SK-N-SH (cell line): ENCODE measurements around the gene GRM8. TPM values are rescaled to one million over a fixed set of nuclear protein-coding genes. Genes with fewer than 3 reads are reported as not detected.
A peak's percentile ranks its signal among the peaks of the same experiment; 100 is the strongest.

Experiments used
- CTCF ChIA-PET: fragments of 300-600, 350-600 bp; formaldehyde crosslinking; extraction: SDS; loops from one replicate; lab custom pipeline; 2021; lab: Yijun Ruan, JAX
- POLR2A ChIA-PET: fragments of 350-600 bp; sonication (Branson Sonifier 250); formaldehyde crosslinking; extraction: SDS; loops from one replicate; lab custom pipeline; 2020; ENCODE audit warnings: antibody characterized with exemption, inconsistent platforms; lab: Yijun Ruan, JAX
- DNase-seq: peaks from one replicate; pipeline ENCODE4 v3.0.0; 2012
- H2AFZ ChIP-seq: fragments of 200-600 bp; sonication (generic); 2 replicates; pipeline ENCODE4 v1.8.1; 2016; ENCODE audit warnings: antibody characterized with exemption, mild to moderate bottlenecking, low read depth
- H3F3A ChIP-seq: fragments of 200-600 bp; sonication (generic); replicated peaks from 2 replicates; pipeline ENCODE3; 2016; ENCODE audit warnings: antibody characterized with exemption, mild to moderate bottlenecking; ENCODE audit not compliant: insufficient read depth
- H3K27ac ChIP-seq, 2 experiments: fragments of 200-500 bp in 1 of 2; fragments of 200-600 bp in 1 of 2; sonication (Bioruptor generic) in 1 of 2; sonication (generic), shearing (Covaris generic) in 1 of 2; 2 replicates each; pipeline versions ENCODE4 v1.5.1 to v1.6.1; 2014 to 2016; ENCODE audit warnings: low read depth in 2 of 2, inconsistent platforms in 1 of 2, low read length in 1 of 2, mild to moderate bottlenecking in 1 of 2, mixed read lengths in 1 of 2
- H3K27me3 ChIP-seq: fragments of 200-600 bp; sonication (generic), shearing (Covaris generic); 2 replicates; pipeline ENCODE4 v1.6.1; 2016; ENCODE audit warnings: mixed run types; ENCODE audit not compliant: insufficient read depth
- H3K36me3 ChIP-seq, 2 experiments: fragments of 200-500 bp in 1 of 2; fragments of 200-600 bp in 1 of 2; sonication (Bioruptor generic) in 1 of 2; sonication (generic) in 1 of 2; replicated peaks in 1 of 2; 2 replicates each; pipeline versions ENCODE3 to v1.5.1; 2014 to 2016; ENCODE audit warnings: low read length in 1 of 2, mild to moderate bottlenecking in 1 of 2; ENCODE audit not compliant: insufficient read depth in 2 of 2, control insufficient read depth in 1 of 2
- H3K4me1 ChIP-seq, 2 experiments: fragments of 200-500 bp in 1 of 2; fragments of 200-600 bp in 1 of 2; sonication (Bioruptor generic) in 1 of 2; sonication (generic), shearing (Covaris generic) in 1 of 2; 2 replicates each; pipeline versions ENCODE4 v1.5.1 to v1.6.1; 2014 to 2016; ENCODE audit warnings: low read depth in 1 of 2, low read length in 1 of 2, mixed run types in 1 of 2; ENCODE audit not compliant: insufficient read depth in 2 of 2, control insufficient read depth in 1 of 2
- H3K4me2 ChIP-seq: fragments of 200-600 bp; sonication (generic), shearing (Covaris generic); 2 replicates; pipeline ENCODE4 v1.6.1; 2017; ENCODE audit warnings: mixed run types
- H3K4me3 ChIP-seq, 2 experiments: fragments of 200-500 bp in 1 of 2; fragments of 200-600 bp in 1 of 2; sonication (Bioruptor generic) in 1 of 2; sonication (generic), shearing (Covaris generic) in 1 of 2; 2 replicates each; pipeline versions ENCODE4 v1.5.1 to v1.8.1; 2014 to 2016; ENCODE audit warnings: low read depth in 2 of 2, inconsistent platforms in 1 of 2, low read length in 1 of 2, mild to moderate bottlenecking in 1 of 2, mixed read lengths in 1 of 2, moderate library complexity in 1 of 2
- H3K79me2 ChIP-seq: fragments of 200-600 bp; sonication (generic); 2 replicates; pipeline ENCODE4 v1.8.1; 2017; ENCODE audit warnings: mild to moderate bottlenecking; ENCODE audit not compliant: insufficient read depth
- H3K9ac ChIP-seq: fragments of 200-600 bp; sonication (generic); 2 replicates; pipeline ENCODE4 v1.6.1; 2017; ENCODE audit warnings: mixed run types
- H3K9me2 ChIP-seq: fragments of 200-600 bp; sonication (generic); 2 replicates; pipeline ENCODE4 v1.6.1; 2017; ENCODE audit warnings: mixed run types
- H3K9me3 ChIP-seq: fragments of 200-600 bp; sonication (generic); 2 replicates; pipeline ENCODE4 v1.6.1; 2017; ENCODE audit warnings: mixed run types, mild to moderate bottlenecking, moderate library complexity
- H4K20me1 ChIP-seq: fragments of 200-600 bp; sonication (generic); 2 replicates; pipeline ENCODE4 v1.6.1; 2017; ENCODE audit warnings: mild to moderate bottlenecking, mixed run types; ENCODE audit not compliant: insufficient read depth
- CHD2 ChIP-seq: fragments of 150-350 bp; IDR thresholded peaks from 2 replicates; pipeline ENCODE4 v1.6.1; 2018; ENCODE audit warnings: low read length; ENCODE audit not compliant: partially characterized antibody
- CTCF ChIP-seq: fragments of 200-600 bp; sonication (generic); IDR thresholded peaks from 2 replicates; pipeline ENCODE4 v1.6.1; 2017; ENCODE audit warnings: antibody characterized with exemption, mild to moderate bottlenecking, moderate library complexity
- FOSL2 ChIP-seq: IDR thresholded peaks from 2 replicates; pipeline ENCODE4 v1.4.0; 2012; ENCODE audit warnings: low read depth, mild to moderate bottlenecking, moderate library complexity, borderline replicate concordance
- FOXJ3 ChIP-seq: sonication (generic); formaldehyde crosslinking; IDR thresholded peaks from 2 replicates; pipeline ENCODE4 v1.5.1; 2020; ENCODE audit warnings: mild to moderate bottlenecking, missing genetic modification reagents
- FOXM1 ChIP-seq: IDR thresholded peaks from 2 replicates; pipeline ENCODE4 v1.4.0; 2012; ENCODE audit warnings: low read depth, mild to moderate bottlenecking
- GABPA ChIP-seq: IDR thresholded peaks from 2 replicates; pipeline ENCODE4 v1.4.0; 2012; ENCODE audit warnings: low read depth, mild to moderate bottlenecking
- GATA2 ChIP-seq: sonication (generic); formaldehyde crosslinking; IDR thresholded peaks from 2 replicates; pipeline ENCODE4 v1.5.0; 2020; ENCODE audit warnings: mild to moderate bottlenecking, missing genetic modification reagents
- JUND ChIP-seq: IDR thresholded peaks from 2 replicates; pipeline ENCODE4 v1.4.0; 2012
- MAX ChIP-seq: IDR thresholded peaks from 2 replicates; pipeline ENCODE4 v1.4.0; 2012; ENCODE audit warnings: low read depth
- MEF2A ChIP-seq: IDR thresholded peaks from 2 replicates; pipeline ENCODE4 v1.4.0; 2012; ENCODE audit warnings: low read depth, borderline replicate concordance
- MXI1 ChIP-seq: IDR thresholded peaks from 2 replicates; pipeline ENCODE4 v1.6.1; 2012; ENCODE audit warnings: mild to moderate bottlenecking, low read depth, low read length, improper control_type of control experiment
- NFIC ChIP-seq: IDR thresholded peaks from 2 replicates; pipeline ENCODE4 v1.4.0; 2012; ENCODE audit warnings: borderline replicate concordance
- NRF1 ChIP-seq: IDR thresholded peaks from 2 replicates; pipeline ENCODE4 v1.6.1; 2012; ENCODE audit warnings: low read depth, mild to moderate bottlenecking, low read length
- PBX3 ChIP-seq: IDR thresholded peaks from 2 replicates; pipeline ENCODE4; 2012
- POLR2AphosphoS5 ChIP-seq: IDR thresholded peaks from 2 replicates; pipeline ENCODE4 v1.6.1; 2012; ENCODE audit warnings: low read depth, low read length
- RAD21 ChIP-seq: IDR thresholded peaks from 2 replicates; pipeline ENCODE4 v1.6.1; 2012; ENCODE audit warnings: mild to moderate bottlenecking, low read length
- RCOR1 ChIP-seq: fragments of 150-350 bp; IDR thresholded peaks from 2 replicates; pipeline ENCODE4 v1.6.1; 2017; ENCODE audit warnings: antibody characterized with exemption, low read length
- RFX5 ChIP-seq: IDR thresholded peaks from 2 replicates; pipeline ENCODE4 v1.6.1; 2012; ENCODE audit warnings: mild to moderate bottlenecking, improper control_type of control experiment, low read length
- RXRA ChIP-seq: IDR thresholded peaks from 2 replicates; pipeline ENCODE4 v1.4.0; 2012; ENCODE audit warnings: low read depth, mild to moderate bottlenecking, borderline replicate concordance
- SMC3 ChIP-seq: IDR thresholded peaks from 2 replicates; pipeline ENCODE4 v1.6.1; 2012; ENCODE audit warnings: low read depth, low read length, improper control_type of control experiment
- TAF1 ChIP-seq: IDR thresholded peaks from 2 replicates; pipeline ENCODE4 v1.6.1; 2012; ENCODE audit warnings: low read depth, mild to moderate bottlenecking, low read length, moderate library complexity, borderline replicate concordance
- TCF12 ChIP-seq: IDR thresholded peaks from 2 replicates; pipeline ENCODE4 v1.4.0; 2012
- TEAD4 ChIP-seq: IDR thresholded peaks from 2 replicates; pipeline ENCODE4 v1.4.0; 2012; ENCODE audit warnings: mild to moderate bottlenecking, borderline replicate concordance; ENCODE audit not compliant: insufficient read depth
- USF1 ChIP-seq: IDR thresholded peaks from 2 replicates; pipeline ENCODE4 v1.4.0; 2012; ENCODE audit warnings: low read depth, borderline replicate concordance
- USF2 ChIP-seq: fragments of 150-350 bp; IDR thresholded peaks from 2 replicates; pipeline ENCODE4 v1.6.1; 2017; ENCODE audit warnings: antibody characterized with exemption, low read length, low read depth, borderline replicate concordance
- YY1 ChIP-seq: IDR thresholded peaks from 2 replicates; pipeline ENCODE4 v1.4.0; 2012; ENCODE audit warnings: low read depth, mild to moderate bottlenecking
- ZBTB33 ChIP-seq: IDR thresholded peaks from 2 replicates; pipeline ENCODE4 v1.4.0; 2012; ENCODE audit warnings: low read depth, borderline replicate concordance
- WGBS: methylation state at CpG from one replicate; pipeline ENCODE4 v1.1.6; 2017; ENCODE audit warnings: low lambda C conversion rate; 5-methylcytosine and 5-hydroxymethylcytosine counted together
- polyA plus RNA-seq, 3 experiments: library from polyadenylated mRNA; depleted of rRNA; stranded (reverse); fragments of >200 nt; gene quantifications; 2 replicates each; pipeline ENCODE4 v1.2.3, GENCODE V29; 2012

Gene GRM8
- polyA plus RNA-seq, 1 of the 3 experiments (the other 2 are of a cell fraction): 0.10 TPM

- peak; percentile 66 for DNase-seq
- Histone ChIP-seq H3K9ac (peak overlapping the region; percentile 45; the same call in 1 of the 2 replicates), H3K9me2 (no peaks in the 10 kb centered on the region), H3K27ac (peak overlapping the region; percentile 88 to 93), H3K27me3 (no peaks in the 10 kb centered on the region), H3K9me3 (no peaks in the 10 kb centered on the region), H3K79me2 (no peaks in the 10 kb centered on the region), H3F3A (peaks cover 14% of the 10 kb centered on the region), H3K4me2 (peak overlapping the region; percentile 63), H4K20me1 (no peaks in the 10 kb centered on the region), H3K36me3 (no peaks in the 10 kb centered on the region), H3K4me1 (peaks cover 22 to 44% of the 10 kb centered on the region in 2 experiments), H2AFZ (peak overlapping the region; percentile 67), H3K4me3 (peak overlapping the region in 1 of 2 experiments; percentile 41; a peak in 2 of 4 replicates)
- ChIA-PET CTCF (interaction anchor here (0.9 to 2.2 kb wide), 3 partner anchors 11 to 102 kb away, joined by 4 to 9 read pairs (median 7); no protein-coding TSS in a partner anchor), POLR2A (no interaction called here)
- 11% methylated on average over 5 of the region's 5 CpGs for WGBS
- TF ChIP-seq CHD2 (peak; percentile 94), CTCF (no peak), TEAD4 (peak; percentile 73; the same call in 1 of the 2 replicates), NRF1 (no peak), NFIC (peak; percentile 60; the same call in 1 of the 2 replicates), POLR2AphosphoS5 (peak; percentile 70; the same call in 1 of the 2 replicates), YY1 (0 out of 2 replicates have a peak, but pooled peaks have one; percentile 28), PBX3 (peak; percentile 92), USF1 (0 out of 2 replicates have a peak, but pooled peaks have one; percentile 24), RFX5 (no peak), RAD21 (no peak), MXI1 (peak; percentile 73), FOSL2 (peak; percentile 94), ZBTB33 (no peak), USF2 (no peak), MAX (peak; percentile 95), RCOR1 (peak; percentile 71), GATA2 (CRISPR knock-in tag) (no peak), FOXM1 (no peak; the same call in 1 of the 2 replicates), RXRA (peak; percentile 71; the same call in 1 of the 2 replicates), FOXJ3 (no peak), GABPA (peak; percentile 54; the same call in 1 of the 2 replicates), JUND (peak; percentile 96), MEF2A (0 out of 2 replicates have a peak, but pooled peaks have one; percentile 33), SMC3 (no peak), TCF12 (peak; percentile 97), TAF1 (peak; percentile 49; the same call in 1 of the 2 replicates)
These were observed 551.7 kb downstream of the GRM8 start for GRCh38 chr7:126700807-126701604.
